A549 (cell line): ENCODE measurements around the gene STAMBPL1.

ENCODE experiments used
- CEBPB ChIP-seq, 2 experiments: fragments of >200 bp in 1 of 2; sonication (Bioruptor Twin) in 1 of 2; formaldehyde crosslinking in 1 of 2; IDR thresholded peaks; 2 replicates each; pipeline ENCODE4 v1.6.1; 2012 to 2016
- CHD4 ChIP-seq: fragments of 200-600 bp; sonication (generic); IDR thresholded peaks from 2 replicates; pipeline ENCODE4 v1.6.1; 2016; ENCODE audit warnings: antibody characterized with exemption, mild to moderate bottlenecking, borderline replicate concordance
- CTCF ChIP-seq: fragments of >200 bp; sonication (Bioruptor Twin); formaldehyde crosslinking; IDR thresholded peaks from 3 replicates; pipeline ENCODE4 v1.5.1; 2016
- EHMT2 ChIP-seq: fragments of 200-600 bp; sonication (generic); IDR thresholded peaks from 2 replicates; pipeline ENCODE4 v1.6.1; 2016; ENCODE audit warnings: antibody characterized with exemption, low read depth, mild to moderate bottlenecking, moderate library complexity
- EP300 ChIP-seq, 2 experiments: fragments of >200 bp; sonication (Bioruptor Twin); formaldehyde crosslinking; IDR thresholded peaks; 2 replicates in 1 of 2; 3 replicates in 1 of 2; pipeline ENCODE4 v1.6.1; 2016 to 2017
- HMGXB4 ChIP-seq: fragments of 250-450 bp; sonication (Bioruptor Pico); IDR thresholded peaks from 2 replicates; pipeline ENCODE4 v1.5.0; 2021; ENCODE audit warnings: mild to moderate bottlenecking, moderate library complexity, borderline replicate concordance
- MAZ ChIP-seq: fragments of 150-350 bp; IDR thresholded peaks from 2 replicates; pipeline ENCODE4 v1.6.1; 2014; ENCODE audit warnings: antibody characterized with exemption, low read depth, low read length, borderline replicate concordance
- NPAS2 ChIP-seq: fragments of 250-450 bp; sonication (Bioruptor Pico); IDR thresholded peaks from 2 replicates; pipeline ENCODE4 v1.8.0; 2022; ENCODE audit warnings: mild to moderate bottlenecking, moderate library complexity, borderline replicate concordance
- PHF8 ChIP-seq: fragments of 200-600 bp; sonication (generic); IDR thresholded peaks from 2 replicates; pipeline ENCODE4 v1.6.1; 2016; ENCODE audit warnings: low read depth, mild to moderate bottlenecking, antibody characterized with exemption, moderate library complexity, borderline replicate concordance
- POLR2A ChIP-seq: IDR thresholded peaks from 2 replicates; pipeline ENCODE4 v1.6.1; 2012; ENCODE audit warnings: mild to moderate bottlenecking, low read length
- POLR2AphosphoS2 ChIP-seq: conservative IDR thresholded peaks from 2 replicates; pipeline ENCODE4 v1.6.1; 2012; ENCODE audit warnings: low read length, improper control_type of control experiment, inconsistent platforms
- RAD21 ChIP-seq, 2 experiments: fragments of >200 bp in 1 of 2; sonication (Bioruptor Twin) in 1 of 2; formaldehyde crosslinking in 1 of 2; IDR thresholded peaks in 1 of 2; conservative IDR thresholded peaks in 1 of 2; 2 replicates in 1 of 2; 3 replicates in 1 of 2; pipeline ENCODE4 v1.6.1; 2012 to 2018; ENCODE audit warnings: inconsistent platforms in 1 of 2
- RFX5 ChIP-seq: fragments of 450-650 bp; IDR thresholded peaks from 2 replicates; pipeline ENCODE4 v1.7.1; 2014; ENCODE audit warnings: antibody characterized with exemption, mild to moderate bottlenecking, moderate library complexity
- TF ChIP-seq, protein P1 (sequence below): fragments of 200-600 bp; sonication (generic); IDR thresholded peaks from 2 replicates; pipeline ENCODE4 v1.6.1; 2016; ENCODE audit warnings: antibody characterized with exemption, mild to moderate bottlenecking, moderate library complexity

GRCh38 chr10:88964869-88965415 is 84.9 kb downstream of the STAMBPL1 start:
- TF ChIP-seq PHF8 (no peak), POLR2AphosphoS2 (no peak), RAD21 (conservative IDR thresholded peaks at IDR 0.05 in 1 of 2, IDR thresholded peaks at IDR 0.05 in 1 of 2) (no peak), CTCF (no peak), CEBPB (IDR thresholded peaks at IDR 0.05) (no peak), POLR2A (no peak), EP300 (IDR thresholded peaks at IDR 0.05) (no peak), RFX5 (no peak), MAZ (no peak), HMGXB4 (CRISPR knock-in tag) (no peak), EHMT2 (no peak), CHD4 (no peak), NPAS2 (CRISPR knock-in tag) (no peak)
- TF ChIP-seq, protein P1, sequence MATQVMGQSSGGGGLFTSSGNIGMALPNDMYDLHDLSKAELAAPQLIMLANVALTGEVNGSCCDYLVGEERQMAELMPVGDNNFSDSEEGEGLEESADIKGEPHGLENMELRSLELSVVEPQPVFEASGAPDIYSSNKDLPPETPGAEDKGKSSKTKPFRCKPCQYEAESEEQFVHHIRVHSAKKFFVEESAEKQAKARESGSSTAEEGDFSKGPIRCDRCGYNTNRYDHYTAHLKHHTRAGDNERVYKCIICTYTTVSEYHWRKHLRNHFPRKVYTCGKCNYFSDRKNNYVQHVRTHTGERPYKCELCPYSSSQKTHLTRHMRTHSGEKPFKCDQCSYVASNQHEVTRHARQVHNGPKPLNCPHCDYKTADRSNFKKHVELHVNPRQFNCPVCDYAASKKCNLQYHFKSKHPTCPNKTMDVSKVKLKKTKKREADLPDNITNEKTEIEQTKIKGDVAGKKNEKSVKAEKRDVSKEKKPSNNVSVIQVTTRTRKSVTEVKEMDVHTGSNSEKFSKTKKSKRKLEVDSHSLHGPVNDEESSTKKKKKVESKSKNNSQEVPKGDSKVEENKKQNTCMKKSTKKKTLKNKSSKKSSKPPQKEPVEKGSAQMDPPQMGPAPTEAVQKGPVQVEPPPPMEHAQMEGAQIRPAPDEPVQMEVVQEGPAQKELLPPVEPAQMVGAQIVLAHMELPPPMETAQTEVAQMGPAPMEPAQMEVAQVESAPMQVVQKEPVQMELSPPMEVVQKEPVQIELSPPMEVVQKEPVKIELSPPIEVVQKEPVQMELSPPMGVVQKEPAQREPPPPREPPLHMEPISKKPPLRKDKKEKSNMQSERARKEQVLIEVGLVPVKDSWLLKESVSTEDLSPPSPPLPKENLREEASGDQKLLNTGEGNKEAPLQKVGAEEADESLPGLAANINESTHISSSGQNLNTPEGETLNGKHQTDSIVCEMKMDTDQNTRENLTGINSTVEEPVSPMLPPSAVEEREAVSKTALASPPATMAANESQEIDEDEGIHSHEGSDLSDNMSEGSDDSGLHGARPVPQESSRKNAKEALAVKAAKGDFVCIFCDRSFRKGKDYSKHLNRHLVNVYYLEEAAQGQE: no peak
